ENCODE data around the gene LIPJ.

- TF ChIP-seq CTCF (IDR thresholded peaks at IDR 0.05 in 4 of 5, conservative IDR thresholded peaks at IDR 0.05 in 1 of 5) = no peak
- no peak for TF ChIP-seq POLR2A (IDR thresholded peaks at IDR 0.05)
Observed at GRCh38 chr10:88583584-88583957, 3.0 kb upstream of the LIPJ start.

Data from gastrocnemius medialis (tissue), 4 donors.